A673 (cell line): ENCODE measurements around the gene NDN. TPM values are rescaled to one million over a fixed set of nuclear protein-coding genes. Genes with fewer than 3 reads are reported as not detected.

Experiments
- BruUV-seq: library from RNA; stranded (reverse); fragments of 400-500 nt; replicated peaks from 2 replicates; lab custom pipeline; 2021; lab: Mats Ljungman, UMichigan
- CTCF ChIA-PET: fragments of 300-600 bp; sonication (Branson Sonifier 250); formaldehyde crosslinking; loops from one replicate; lab custom pipeline; 2022; ENCODE audit warnings: antibody characterized with exemption; lab: Charles Lee
- POLR2A ChIA-PET: fragments of 300-600 bp; sonication (Branson Sonifier 250); formaldehyde crosslinking; loops from one replicate; lab custom pipeline; 2022; ENCODE audit warnings: antibody characterized with exemption; ENCODE audit not compliant: low non-redundant PET; lab: Charles Lee
- DNase-seq: peaks from one replicate; pipeline ENCODE4 v3.0.0-alpha.2; 2015; ENCODE audit warnings: low spot score
- H3K27ac ChIP-seq: fragments of 200-600 bp; sonication (generic); 2 replicates; pipeline ENCODE4 v1.5.1; 2016; ENCODE audit warnings: mixed run types, low read depth, mild to moderate bottlenecking, mixed read lengths, antibody characterized with exemption, low read length; ENCODE audit not compliant: poor library complexity, severe bottlenecking
- H3K27me3 ChIP-seq: fragments of 200-600 bp; sonication (generic); replicated peaks from 2 replicates; pipeline ENCODE4 v1.6.1; 2017; ENCODE audit warnings: mixed run types, low read depth, mild to moderate bottlenecking, mixed read lengths, antibody characterized with exemption, low read length; ENCODE audit not compliant: insufficient read depth, poor library complexity
- H3K36me3 ChIP-seq: fragments of 200-600 bp; sonication (generic); 2 replicates; pipeline ENCODE4 v1.6.1; 2016; ENCODE audit warnings: mixed run types, mild to moderate bottlenecking, mixed read lengths, antibody characterized with exemption, low read length; ENCODE audit not compliant: insufficient read depth, poor library complexity, severe bottlenecking
- H3K4me1 ChIP-seq: fragments of 200-600 bp; sonication (generic); 2 replicates; pipeline ENCODE4 v1.6.1; 2017; ENCODE audit warnings: mixed run types, mild to moderate bottlenecking, mixed read lengths, antibody characterized with exemption, low read length; ENCODE audit not compliant: insufficient read depth, poor library complexity, severe bottlenecking
- H3K4me3 ChIP-seq: fragments of 200-600 bp; sonication (generic); 2 replicates; pipeline ENCODE4 v1.5.1; 2016; ENCODE audit warnings: low read depth, mixed run types, mild to moderate bottlenecking, mixed read lengths, low read length; ENCODE audit not compliant: poor library complexity, severe bottlenecking
- H3K9me3 ChIP-seq: fragments of 200-600 bp; sonication (generic); 2 replicates; pipeline ENCODE4 v1.6.1; 2016; ENCODE audit warnings: mixed run types, low read depth, mild to moderate bottlenecking, mixed read lengths, antibody characterized with exemption, low read length; ENCODE audit not compliant: poor library complexity, severe bottlenecking
- CTCF ChIP-seq: fragments of 300-800, 200-600 bp; sonication (generic); conservative IDR thresholded peaks from 2 replicates; pipeline ENCODE4 v1.5.1; 2017; ENCODE audit warnings: low read depth, mild to moderate bottlenecking, antibody characterized with exemption, low read length, moderate library complexity, mixed read lengths
- EZH2 ChIP-seq: fragments of 200-600 bp; sonication (generic); IDR thresholded peaks from 2 replicates; pipeline ENCODE4 v1.6.1; 2017; ENCODE audit warnings: borderline replicate concordance, low read depth, mild to moderate bottlenecking, mixed read lengths, antibody characterized with exemption, low read length; ENCODE audit not compliant: poor library complexity, severe bottlenecking
- intact Hi-C: fragments of 100-400 bp; cut with micrococcal nuclease; formaldehyde crosslinking; loops from one replicate; pipeline ENCODE4 v1.10.0; 2022; ENCODE audit not compliant: unreplicated experiment
- total RNA-seq: library from RNA; stranded (reverse); gene quantifications from 2 replicates; pipeline ENCODE4 v1.2.3, GENCODE V29; 2021

The NDN gene
- total RNA-seq, 1 experiment from 2014 or later = not detected

DNA sequence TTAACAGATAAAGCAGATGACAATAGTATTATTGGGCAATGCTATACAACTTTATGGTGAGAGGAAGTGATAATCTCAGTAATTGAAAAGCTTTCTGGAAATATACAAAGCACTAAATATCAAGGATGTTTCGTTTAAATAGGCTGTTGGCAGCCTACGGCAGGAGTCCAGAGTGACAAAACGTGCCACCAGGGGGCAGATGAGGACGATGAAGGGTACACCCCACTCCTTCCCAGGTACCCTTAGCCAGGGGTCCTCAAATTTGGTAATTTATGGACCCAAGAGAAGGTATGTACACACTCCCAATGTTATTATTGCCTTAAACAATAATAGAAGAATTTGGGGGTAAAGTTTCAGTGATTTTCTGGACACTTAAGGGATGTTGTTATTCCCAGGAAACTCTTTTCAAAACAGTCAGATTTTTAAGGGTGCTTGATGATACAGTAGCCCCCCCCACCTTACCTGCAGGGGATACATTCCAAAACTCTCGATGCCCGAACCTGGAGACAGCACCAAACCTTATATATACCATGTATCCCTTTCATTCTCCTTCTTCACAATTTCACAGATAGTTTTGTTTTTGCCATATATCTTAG lies 38.1 kb downstream of the NDN start:
- no peaks in the 10 kb centered on the region for H3K27me3 ChIP-seq
- intact Hi-C loops = loop anchor here (10.0 kb wide), 1 partner anchor 206 kb away; no protein-coding TSS in a partner anchor
- ChIA-PET CTCF (no interaction called here), POLR2A (no interaction called here)
- H3K36me3 ChIP-seq = no peaks in the 10 kb centered on the region
- peaks cover 4% of the 10 kb centered on the region for H3K9me3 ChIP-seq
- no peak overlapping the region for H3K27ac ChIP-seq
- peak; percentile 17 for DNase-seq
- no peak overlapping the region for H3K4me3 ChIP-seq
- H3K4me1 ChIP-seq = no peaks in the 10 kb centered on the region
- BruUV-seq = no TSS peak
- TF ChIP-seq CTCF = peak; percentile 59
- no peak for TF ChIP-seq EZH2

DNA sequence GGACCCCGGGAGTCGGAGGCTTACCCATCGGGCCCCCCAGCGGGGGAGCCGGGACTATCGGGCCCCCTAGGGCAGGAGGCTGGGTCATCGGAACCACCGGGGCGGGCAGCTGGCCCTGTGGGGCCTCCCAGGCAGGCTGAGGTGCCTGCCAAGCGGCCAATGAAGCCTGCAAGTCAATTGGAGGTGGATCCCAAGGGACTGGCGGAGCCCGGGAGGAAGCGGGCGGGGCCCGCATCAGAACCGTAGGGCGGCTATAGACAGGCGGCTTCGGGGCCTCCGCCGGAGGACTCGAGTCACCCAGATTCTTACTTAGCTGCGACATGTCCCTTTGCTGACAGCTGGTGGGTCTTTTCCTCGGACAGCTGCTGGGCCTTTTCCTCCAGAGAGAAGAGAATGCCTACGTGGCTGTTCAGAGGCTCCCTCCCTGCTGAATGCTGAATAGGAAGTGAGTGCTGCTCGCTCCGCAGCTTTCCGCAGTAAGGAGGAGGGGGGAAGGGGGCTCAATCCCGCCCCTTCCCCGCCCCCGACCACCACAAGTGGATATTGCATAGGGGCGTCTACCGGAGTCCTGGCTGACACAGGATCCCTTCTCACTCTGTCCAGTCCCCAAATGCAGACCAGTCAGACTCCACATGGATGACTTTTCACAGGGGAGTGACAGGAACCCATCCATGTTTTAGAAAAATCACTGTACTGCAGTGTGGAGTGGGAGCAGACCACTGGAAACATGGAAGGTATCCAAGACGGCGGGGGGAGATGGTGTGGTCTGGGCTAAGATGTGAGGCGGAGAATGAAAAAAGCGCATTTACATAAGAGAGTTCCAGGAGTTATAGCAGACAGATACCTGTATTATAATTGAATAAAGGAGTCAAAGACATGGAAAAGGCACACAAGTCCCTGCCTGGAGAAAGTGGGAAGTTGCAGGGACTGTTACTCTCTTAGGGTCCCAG lies 39.4 kb downstream of the NDN start, which contains the start of gene MAGEL2:
TSS of gene MAGEL2 (minus strand) at position 447 of the 950 bp plus-strand sequence. CDS start at position 322, 125 bp downstream.
- intact Hi-C loops = loop anchor here (10.0 kb wide), 1 partner anchor 207 kb away; no protein-coding TSS in a partner anchor
- Histone ChIP-seq H3K27ac (no peak within 1 kb of the TSS), H3K9me3 (peaks cover 4% of the 10 kb centered on the region), H3K4me1 (no peaks in the 10 kb centered on the region), H3K4me3 (no peak within 1 kb of the TSS), H3K27me3 (no peaks in the 10 kb centered on the region), H3K36me3 (no peaks in the 10 kb centered on the region)
- ChIA-PET POLR2A (no interaction called here), CTCF (no interaction called here)
- DNase-seq = no peak
- BruUV-seq = no TSS peak
- TF ChIP-seq EZH2 = no peak
- no peak for TF ChIP-seq CTCF

DNA sequence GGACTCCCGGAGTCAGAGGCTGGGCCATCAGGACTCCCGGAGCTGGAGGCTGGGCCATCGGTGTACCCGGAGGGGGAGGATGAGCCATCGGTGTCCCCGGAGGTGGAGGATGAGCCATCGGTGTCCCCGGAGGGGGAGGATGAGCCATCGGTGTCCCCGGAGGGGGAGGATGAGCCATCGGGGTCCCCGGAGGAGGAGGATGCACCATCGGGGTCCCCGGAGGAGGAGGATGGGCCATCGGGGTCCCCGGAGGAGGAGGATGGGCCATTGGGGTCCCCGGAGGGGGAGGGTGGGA lies 40.2 kb downstream of the NDN start:
- no TSS peak for BruUV-seq
- Histone ChIP-seq H3K36me3 (no peaks in the 10 kb centered on the region), H3K4me1 (no peaks in the 10 kb centered on the region), H3K27me3 (no peaks in the 10 kb centered on the region), H3K4me3 (no peak overlapping the region), H3K27ac (no peak overlapping the region), H3K9me3 (peaks cover 4% of the 10 kb centered on the region)
- CTCF ChIA-PET = no interaction called here
- POLR2A ChIA-PET = no interaction called here
- intact Hi-C loops = loop anchor here (10.0 kb wide), 1 partner anchor 208 kb away; no protein-coding TSS in a partner anchor
- TF ChIP-seq EZH2 (no peak), CTCF (no peak)
- no peak for DNase-seq
